Uterus (tissue), 2 donors: ENCODE data around the gene SH3TC1.

Experiments used
- POLR2A ChIP-seq, 2 donors: fragments of 450-650 bp; IDR thresholded peaks; one replicate each; pipeline ENCODE4 v1.6.1; 2016; ENCODE audit warnings: antibody characterized with exemption in 2 of 2, mild to moderate bottlenecking in 1 of 2, moderate library complexity in 1 of 2
- TF ChIP-seq, protein P1 (sequence below), 4 experiments: fragments of 200-600 bp in 2 of 4; fragments of 450-650 bp in 2 of 4; sonication (generic) in 2 of 4; IDR thresholded peaks; one replicate each; pipeline ENCODE4 v1.5.1; 2016 to 2019; ENCODE audit warnings: antibody characterized with exemption in 4 of 4, mild to moderate bottlenecking in 2 of 4, moderate library complexity in 1 of 4

DNA sequence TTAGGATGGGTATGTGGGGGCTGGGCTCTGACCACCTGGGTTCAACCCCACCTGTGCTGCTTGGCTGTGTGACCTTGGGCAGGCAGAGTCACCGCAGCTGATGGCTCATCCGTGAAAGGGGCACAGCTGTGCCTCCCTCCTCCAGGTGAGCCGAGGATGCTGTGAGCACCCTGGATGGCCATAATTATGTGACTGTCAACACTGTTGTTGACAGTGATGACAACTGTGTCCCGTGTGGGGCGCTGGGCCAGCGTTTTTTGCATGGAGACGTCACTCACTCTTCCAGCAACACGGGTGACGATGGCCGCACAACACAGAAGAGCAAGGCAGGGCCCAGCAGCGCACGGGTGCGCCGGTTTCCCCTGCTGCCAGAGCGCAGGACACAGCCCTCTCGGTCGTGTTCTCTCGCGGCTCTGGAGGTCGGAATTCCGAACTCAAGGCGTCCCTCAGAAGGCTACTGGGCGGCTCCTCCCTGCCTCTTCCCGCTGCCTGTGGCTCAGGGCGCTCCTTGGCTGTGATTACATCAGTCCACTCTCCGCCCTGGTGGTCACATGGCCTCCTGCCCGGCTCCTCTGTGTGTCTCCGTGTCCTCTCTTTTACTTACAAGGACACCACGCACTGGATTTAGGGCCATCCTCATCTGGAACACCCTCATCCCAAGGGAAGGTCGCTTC is 1.3 kb downstream of the SH3TC1 start:
- peak; percentile 18 to 22 for TF ChIP-seq POLR2A (IDR thresholded peaks at IDR 0.05)
- TF ChIP-seq, protein P1, sequence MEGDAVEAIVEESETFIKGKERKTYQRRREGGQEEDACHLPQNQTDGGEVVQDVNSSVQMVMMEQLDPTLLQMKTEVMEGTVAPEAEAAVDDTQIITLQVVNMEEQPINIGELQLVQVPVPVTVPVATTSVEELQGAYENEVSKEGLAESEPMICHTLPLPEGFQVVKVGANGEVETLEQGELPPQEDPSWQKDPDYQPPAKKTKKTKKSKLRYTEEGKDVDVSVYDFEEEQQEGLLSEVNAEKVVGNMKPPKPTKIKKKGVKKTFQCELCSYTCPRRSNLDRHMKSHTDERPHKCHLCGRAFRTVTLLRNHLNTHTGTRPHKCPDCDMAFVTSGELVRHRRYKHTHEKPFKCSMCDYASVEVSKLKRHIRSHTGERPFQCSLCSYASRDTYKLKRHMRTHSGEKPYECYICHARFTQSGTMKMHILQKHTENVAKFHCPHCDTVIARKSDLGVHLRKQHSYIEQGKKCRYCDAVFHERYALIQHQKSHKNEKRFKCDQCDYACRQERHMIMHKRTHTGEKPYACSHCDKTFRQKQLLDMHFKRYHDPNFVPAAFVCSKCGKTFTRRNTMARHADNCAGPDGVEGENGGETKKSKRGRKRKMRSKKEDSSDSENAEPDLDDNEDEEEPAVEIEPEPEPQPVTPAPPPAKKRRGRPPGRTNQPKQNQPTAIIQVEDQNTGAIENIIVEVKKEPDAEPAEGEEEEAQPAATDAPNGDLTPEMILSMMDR (IDR thresholded peaks at IDR 0.05), result no peak
